Glutamatergic neuron (in vitro differentiated cells): ENCODE results near the gene STEEP1. TPM values are rescaled to one million over a fixed set of nuclear protein-coding genes. Genes with fewer than 3 reads are reported as not detected.
A peak's percentile ranks its signal among the peaks of the same experiment; 100 is the strongest.
"Not testable (repeated sequence)": the region's sequence is repeated elsewhere in the genome, so short reads cannot be mapped to it uniquely, and the experiment has no call there.

Experiments used
- DNase-seq: peaks from one replicate; pipeline ENCODE4 v3.0.0; 2022
- H3K27ac Mint-ChIP-seq: one replicate; pipeline ENCODE4 v1.8.0; 2020; ENCODE audit warnings: mild to moderate bottlenecking, mixed read lengths, inconsistent platforms; ENCODE audit not compliant: unreplicated experiment
- H3K27me3 Mint-ChIP-seq: one replicate; pipeline ENCODE4 v1.8.0; 2020; ENCODE audit warnings: mild to moderate bottlenecking, moderate library complexity, mixed read lengths, inconsistent platforms; ENCODE audit not compliant: unreplicated experiment
- H3K36me3 Mint-ChIP-seq: one replicate; pipeline ENCODE4 v1.8.0; 2020; ENCODE audit warnings: mild to moderate bottlenecking, mixed read lengths, inconsistent platforms; ENCODE audit not compliant: unreplicated experiment
- H3K4me1 Mint-ChIP-seq: one replicate; pipeline ENCODE4 v1.8.0; 2020; ENCODE audit warnings: mild to moderate bottlenecking, low read depth, mixed read lengths, inconsistent platforms; ENCODE audit not compliant: unreplicated experiment
- H3K4me3 Mint-ChIP-seq: one replicate; pipeline ENCODE4 v1.8.0; 2020; ENCODE audit warnings: mild to moderate bottlenecking, mixed read lengths, inconsistent platforms; ENCODE audit not compliant: unreplicated experiment
- H3K9me3 Mint-ChIP-seq: one replicate; pipeline ENCODE4 v1.8.0; 2020; ENCODE audit warnings: mild to moderate bottlenecking, moderate library complexity, mixed read lengths, inconsistent platforms; ENCODE audit not compliant: unreplicated experiment
- CTCF ChIP-seq: fragments of 200-600 bp; sonication (generic); IDR thresholded peaks from one replicate; pipeline ENCODE4 v1.5.0; 2021; ENCODE audit not compliant: partially characterized antibody, unreplicated experiment
- total RNA-seq: library from RNA; stranded (reverse); fragmentation: NEBNext Ultra II Directional; extraction: Animal tissue kit (Norgen Biotek cat#: 25700); gene quantifications from one replicate; pipeline ENCODE4 v1.2.1, GENCODE V29; 2021; ENCODE audit not compliant: unreplicated experiment

STEEP1 gene
- total RNA-seq, 1 donor from 2014 or later: 28.7 TPM

DNA sequence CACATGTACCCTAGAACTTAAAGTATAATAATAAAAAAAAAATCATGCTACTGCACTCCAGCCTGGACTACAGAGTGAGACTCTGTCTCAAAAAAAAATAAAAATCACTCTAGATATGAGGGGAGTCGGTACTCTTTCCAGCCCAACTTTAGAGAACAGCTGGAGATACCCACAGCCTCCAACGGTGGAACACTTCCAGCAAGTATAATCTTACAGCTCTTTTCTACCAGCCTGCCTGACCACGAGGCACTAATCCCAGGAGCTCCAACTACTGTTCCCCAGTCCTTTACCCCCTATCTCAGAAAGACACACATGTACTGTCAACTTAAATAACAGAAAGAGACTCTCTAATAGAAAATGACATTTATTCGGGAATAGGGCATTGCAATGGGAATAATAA lies 46.8 kb downstream of the STEEP1 start:
- peaks cover 2% of the 10 kb centered on the region for H3K9me3 Mint-ChIP-seq
- H3K4me1 Mint-ChIP-seq: no peaks in the 10 kb centered on the region
- no peaks in the 10 kb centered on the region for H3K36me3 Mint-ChIP-seq
- TF ChIP-seq CTCF: no peak
- no peak overlapping the region for H3K4me3 Mint-ChIP-seq
- DNase-seq: no peak
- H3K27me3 Mint-ChIP-seq: no peaks in the 10 kb centered on the region
- H3K27ac Mint-ChIP-seq: no peak overlapping the region

DNA sequence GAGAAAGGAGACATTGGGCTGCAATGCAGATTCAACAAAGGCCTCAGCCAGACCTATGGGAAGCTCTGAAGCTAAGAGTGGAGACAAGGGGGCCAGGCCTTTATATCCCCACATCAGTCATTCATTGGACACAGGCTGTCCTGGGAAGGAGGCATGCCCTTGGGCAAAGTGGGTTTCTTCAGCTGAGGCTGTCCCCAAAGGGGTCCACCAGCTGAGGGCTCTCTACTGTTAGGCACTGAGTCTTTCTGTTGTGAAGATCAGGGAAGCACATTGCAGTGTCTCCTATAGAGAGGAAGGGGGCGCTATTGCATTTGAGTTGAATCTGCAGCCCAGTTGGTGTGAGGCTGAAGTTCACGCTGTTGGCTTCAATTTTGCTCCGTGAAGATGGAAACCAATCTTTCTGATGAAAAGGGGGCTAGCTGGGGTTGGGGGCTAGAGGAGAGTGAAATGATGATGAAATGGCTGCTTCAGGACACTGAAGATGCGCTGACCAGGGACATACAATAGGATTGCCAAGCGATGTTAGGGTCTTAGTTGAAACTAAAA lies 49.0 kb downstream of the STEEP1 start:
- H3K9me3 Mint-ChIP-seq: peaks cover 2% of the 10 kb centered on the region
- no peaks in the 10 kb centered on the region for H3K36me3 Mint-ChIP-seq
- TF ChIP-seq CTCF: peak; percentile 72
- no peaks in the 10 kb centered on the region for H3K4me1 Mint-ChIP-seq
- no peak for DNase-seq
- H3K27ac Mint-ChIP-seq: no peak overlapping the region
- no peaks in the 10 kb centered on the region for H3K27me3 Mint-ChIP-seq
- H3K4me3 Mint-ChIP-seq: no peak overlapping the region

DNA sequence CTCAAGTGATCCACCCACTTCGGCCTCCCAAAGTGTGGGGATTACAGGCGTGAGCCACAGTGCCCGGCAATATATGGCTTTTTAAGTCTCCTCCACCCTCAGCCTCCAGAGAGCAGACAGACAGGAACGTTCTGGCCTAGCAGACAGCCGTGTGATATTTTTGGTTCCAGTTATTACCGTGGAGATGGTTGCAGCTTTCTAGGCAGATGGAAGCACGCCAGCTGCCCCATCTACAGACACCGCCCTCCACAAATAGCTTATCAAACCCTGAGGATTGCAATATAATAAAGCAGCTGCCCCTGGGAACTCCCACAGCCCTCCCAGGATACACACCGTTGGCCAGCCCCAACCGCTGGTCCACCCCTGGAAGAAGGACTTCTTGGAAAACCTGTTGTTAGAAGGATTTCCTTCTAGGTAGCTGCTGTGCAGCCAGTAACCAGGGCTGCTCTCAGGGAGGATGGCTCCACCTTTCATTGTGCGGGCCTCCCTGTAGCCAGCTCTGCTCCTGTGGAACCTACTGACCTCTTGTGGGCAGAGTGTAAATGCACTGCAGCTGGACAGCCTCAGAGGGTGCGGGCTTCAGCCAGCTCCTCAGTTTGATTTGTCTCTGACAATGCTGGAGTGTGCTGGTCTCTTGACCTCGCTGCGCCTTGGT lies 52.9 kb downstream of the STEEP1 start:
- Mint-ChIP-seq H3K36me3 (no peaks in the 10 kb centered on the region), H3K9me3 (peaks cover 2% of the 10 kb centered on the region), H3K27ac (peak overlapping the region; percentile 77), H3K27me3 (no peaks in the 10 kb centered on the region), H3K4me3 (peak overlapping the region; percentile 42), H3K4me1 (no peaks in the 10 kb centered on the region)
- peak; percentile 65 for DNase-seq
- peak; percentile 37 for TF ChIP-seq CTCF

DNA sequence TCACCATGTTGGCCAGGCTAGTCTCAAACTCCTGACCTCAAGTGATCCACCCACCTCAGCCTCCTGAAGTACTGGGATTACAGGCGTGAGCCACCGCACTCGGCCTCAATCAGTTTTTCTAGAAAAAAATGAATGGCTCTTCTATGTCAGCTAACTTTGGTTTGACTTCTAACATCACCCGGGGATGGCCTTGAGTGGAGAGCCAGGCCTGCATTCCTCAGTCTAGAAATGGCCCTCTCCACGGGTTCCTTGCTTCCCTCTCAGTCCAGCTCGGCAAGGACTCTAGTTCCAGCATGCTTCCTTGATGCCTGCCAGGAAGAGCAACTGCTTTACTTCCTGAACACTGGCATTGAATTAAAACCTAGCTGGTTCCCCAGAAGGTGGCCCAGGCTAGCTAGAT lies 58.0 kb downstream of the STEEP1 start:
- Mint-ChIP-seq H3K27me3 (no peaks in the 10 kb centered on the region), H3K4me1 (no peaks in the 10 kb centered on the region), H3K27ac (no peak overlapping the region), H3K4me3 (no peak overlapping the region), H3K36me3 (no peaks in the 10 kb centered on the region), H3K9me3 (no peaks in the 10 kb centered on the region)
- no peak for TF ChIP-seq CTCF
- DNase-seq: no peak

GRCh38 chrX:119505945-119506344 lies 59.3 kb downstream of the STEEP1 start:
- no peak for TF ChIP-seq CTCF
- no peak for DNase-seq
- H3K27me3 Mint-ChIP-seq: no peaks in the 10 kb centered on the region
- no peaks in the 10 kb centered on the region for H3K4me1 Mint-ChIP-seq
- no peak overlapping the region for H3K4me3 Mint-ChIP-seq
- no peak overlapping the region for H3K27ac Mint-ChIP-seq
- no peaks in the 10 kb centered on the region for H3K36me3 Mint-ChIP-seq
- H3K9me3 Mint-ChIP-seq: no peaks in the 10 kb centered on the region

GRCh38 chrX:119505145-119505544 lies 60.1 kb downstream of the STEEP1 start:
- H3K4me1 Mint-ChIP-seq, H3K9me3 Mint-ChIP-seq, H3K27me3 Mint-ChIP-seq: not testable (repeated sequence)

More at GRCh38 chrX:119505145-119505544, 60.1 kb downstream of the STEEP1 start:
- H3K27ac Mint-ChIP-seq, H3K4me3 Mint-ChIP-seq, DNase-seq, H3K36me3 Mint-ChIP-seq: not testable (repeated sequence)
